SU-DHL-6 (cell line): Measurements from ENCODE around the gene NCKAP5.

Source experiments
- H2AFZ ChIP-seq: fragments of 200-600 bp; sonication (generic); 2 replicates; pipeline ENCODE4 v1.6.1; 2014; ENCODE audit warnings: low read depth, mild to moderate bottlenecking, moderate library complexity, mixed read lengths, antibody characterized with exemption, low read length; ENCODE audit not compliant: severe bottlenecking
- H3F3A ChIP-seq: fragments of 200-600 bp; shearing (Covaris generic); 2 replicates; pipeline ENCODE4 v1.6.0; 2016; ENCODE audit warnings: antibody characterized with exemption, mild to moderate bottlenecking; ENCODE audit not compliant: insufficient read depth
- H3K27ac ChIP-seq: fragments of 200-600 bp; sonication (generic); 2 replicates; pipeline ENCODE4 v1.5.1; 2016; ENCODE audit warnings: low read depth, mild to moderate bottlenecking, low read length, moderate library complexity, mixed read lengths
- H3K27me3 ChIP-seq: fragments of 200-600 bp; sonication (generic), shearing (Covaris generic); 2 replicates; pipeline ENCODE4 v1.6.0; 2014; ENCODE audit warnings: mild to moderate bottlenecking, low read length
- H3K36me3 ChIP-seq: fragments of 200-600 bp; sonication (generic); 2 replicates; pipeline ENCODE4 v1.6.1; 2014; ENCODE audit warnings: mild to moderate bottlenecking, low read length, mixed read lengths
- H3K4me2 ChIP-seq: fragments of 300-600, 200-600 bp; shearing (Covaris generic), sonication (generic); 2 replicates; pipeline ENCODE4 v1.6.0; 2014; ENCODE audit warnings: low read length, low read depth, mild to moderate bottlenecking; ENCODE audit not compliant: poor library complexity, severe bottlenecking
- H3K4me3 ChIP-seq: fragments of 200-600 bp; sonication (generic); 2 replicates; pipeline ENCODE4 v1.5.1; 2014; ENCODE audit warnings: antibody characterized with exemption, low read length, mild to moderate bottlenecking, mixed read lengths; ENCODE audit not compliant: insufficient read depth, poor library complexity, severe bottlenecking
- H3K79me2 ChIP-seq: fragments of 200-600 bp; sonication (generic); 2 replicates; pipeline ENCODE4 v1.6.1; 2014; ENCODE audit warnings: mild to moderate bottlenecking, low read length, moderate library complexity; ENCODE audit not compliant: insufficient read depth
- H3K9ac ChIP-seq: fragments of 200-600 bp; sonication (generic); 2 replicates; pipeline ENCODE4 v1.7.0; 2014; ENCODE audit warnings: mild to moderate bottlenecking, low read length
- H3K9me2 ChIP-seq: fragments of 200-600 bp; sonication (generic); replicated peaks from 2 replicates; pipeline ENCODE4 v1.6.1; 2014; ENCODE audit warnings: low read length; ENCODE audit not compliant: insufficient read depth
- H3K9me3 ChIP-seq: fragments of 200-600 bp; sonication (generic); 2 replicates; pipeline ENCODE4 v1.6.1; 2014; ENCODE audit warnings: low read length, mixed read lengths; ENCODE audit not compliant: insufficient read depth
- H4K20me1 ChIP-seq: fragments of 200-600 bp; sonication (generic); 2 replicates; pipeline ENCODE4 v1.6.1; 2014; ENCODE audit warnings: low read depth, mild to moderate bottlenecking, antibody characterized with exemption, low read length, moderate library complexity, mixed read lengths
- EZH2phosphoT487 ChIP-seq: fragments of 200-600 bp; sonication (generic), shearing (Covaris generic); conservative IDR thresholded peaks from 2 replicates; pipeline ENCODE4 v1.6.1; 2018; ENCODE audit warnings: mild to moderate bottlenecking, antibody characterized with exemption, low read length, moderate library complexity, mixed read lengths
- TF ChIP-seq, protein P1 (sequence below): fragments of 200-600 bp; sonication (generic); IDR thresholded peaks from one replicate; pipeline ENCODE4 v1.5.1; 2017; ENCODE audit warnings: antibody characterized with exemption, mild to moderate bottlenecking, low read length, moderate library complexity; ENCODE audit not compliant: insufficient read depth, poor library complexity, severe bottlenecking

NCKAP5 gene

DNA sequence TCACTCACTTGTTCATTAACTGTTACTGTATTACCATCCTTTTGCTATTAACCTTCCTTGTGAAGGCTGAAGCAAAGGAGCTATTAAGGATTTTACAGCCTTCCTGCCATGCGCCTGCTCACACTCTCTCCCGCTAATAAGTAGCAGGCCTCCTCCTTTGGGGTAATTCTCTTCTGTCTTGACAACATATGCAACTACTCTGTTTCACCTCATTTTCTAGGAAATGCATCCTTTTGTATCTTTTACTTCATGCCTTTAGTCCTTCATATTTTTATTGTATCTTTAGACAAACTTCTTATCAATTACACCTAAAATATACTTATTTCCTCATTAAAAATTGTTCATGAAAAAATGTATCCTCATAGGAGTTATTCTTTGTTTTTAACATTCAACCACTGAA, 463.4 kb downstream of the NCKAP5 start:
- Histone ChIP-seq H3K9ac (no peak overlapping the region), H3K27me3 (no peaks in the 10 kb centered on the region), H4K20me1 (no peaks in the 10 kb centered on the region), H3K9me2 (no peaks in the 10 kb centered on the region), H3F3A (no peaks in the 10 kb centered on the region), H2AFZ (no peak overlapping the region), H3K36me3 (no peaks in the 10 kb centered on the region), H3K79me2 (no peaks in the 10 kb centered on the region), H3K27ac (no peak overlapping the region), H3K9me3 (no peaks in the 10 kb centered on the region), H3K4me3 (no peak overlapping the region), H3K4me2 (no peak overlapping the region)
- TF ChIP-seq, protein P1, sequence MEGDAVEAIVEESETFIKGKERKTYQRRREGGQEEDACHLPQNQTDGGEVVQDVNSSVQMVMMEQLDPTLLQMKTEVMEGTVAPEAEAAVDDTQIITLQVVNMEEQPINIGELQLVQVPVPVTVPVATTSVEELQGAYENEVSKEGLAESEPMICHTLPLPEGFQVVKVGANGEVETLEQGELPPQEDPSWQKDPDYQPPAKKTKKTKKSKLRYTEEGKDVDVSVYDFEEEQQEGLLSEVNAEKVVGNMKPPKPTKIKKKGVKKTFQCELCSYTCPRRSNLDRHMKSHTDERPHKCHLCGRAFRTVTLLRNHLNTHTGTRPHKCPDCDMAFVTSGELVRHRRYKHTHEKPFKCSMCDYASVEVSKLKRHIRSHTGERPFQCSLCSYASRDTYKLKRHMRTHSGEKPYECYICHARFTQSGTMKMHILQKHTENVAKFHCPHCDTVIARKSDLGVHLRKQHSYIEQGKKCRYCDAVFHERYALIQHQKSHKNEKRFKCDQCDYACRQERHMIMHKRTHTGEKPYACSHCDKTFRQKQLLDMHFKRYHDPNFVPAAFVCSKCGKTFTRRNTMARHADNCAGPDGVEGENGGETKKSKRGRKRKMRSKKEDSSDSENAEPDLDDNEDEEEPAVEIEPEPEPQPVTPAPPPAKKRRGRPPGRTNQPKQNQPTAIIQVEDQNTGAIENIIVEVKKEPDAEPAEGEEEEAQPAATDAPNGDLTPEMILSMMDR, result no peak
- TF ChIP-seq EZH2phosphoT487, result no peak

DNA sequence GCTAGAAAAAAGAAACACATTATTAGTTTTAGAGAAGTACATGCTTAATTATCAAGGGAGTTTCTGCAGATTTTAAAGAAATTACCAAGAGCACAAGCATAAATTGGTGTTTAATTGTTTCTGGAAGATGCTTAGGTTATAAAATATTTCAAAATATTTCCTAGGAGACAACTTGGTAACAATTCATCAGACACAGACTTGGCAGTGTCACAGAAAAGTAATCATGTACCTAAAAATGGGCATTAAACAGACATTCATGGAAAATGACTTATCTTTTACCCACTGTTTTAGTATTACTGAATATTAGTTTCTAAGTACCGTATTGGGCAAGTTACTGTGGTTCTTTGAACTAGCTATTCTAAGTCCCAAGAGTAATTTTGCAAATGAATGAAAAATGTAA, 469.5 kb downstream of the NCKAP5 start:
- TF ChIP-seq, protein P1, result no peak
- no peak for TF ChIP-seq EZH2phosphoT487
- Histone ChIP-seq H3K27me3 (no peaks in the 10 kb centered on the region), H3K27ac (no peak overlapping the region), H3K4me2 (no peak overlapping the region), H3K9me2 (no peaks in the 10 kb centered on the region), H3K79me2 (no peaks in the 10 kb centered on the region), H3K4me3 (no peak overlapping the region), H3F3A (no peaks in the 10 kb centered on the region), H2AFZ (no peak overlapping the region), H3K36me3 (no peaks in the 10 kb centered on the region), H3K9me3 (no peaks in the 10 kb centered on the region), H4K20me1 (no peaks in the 10 kb centered on the region), H3K9ac (no peak overlapping the region)

DNA sequence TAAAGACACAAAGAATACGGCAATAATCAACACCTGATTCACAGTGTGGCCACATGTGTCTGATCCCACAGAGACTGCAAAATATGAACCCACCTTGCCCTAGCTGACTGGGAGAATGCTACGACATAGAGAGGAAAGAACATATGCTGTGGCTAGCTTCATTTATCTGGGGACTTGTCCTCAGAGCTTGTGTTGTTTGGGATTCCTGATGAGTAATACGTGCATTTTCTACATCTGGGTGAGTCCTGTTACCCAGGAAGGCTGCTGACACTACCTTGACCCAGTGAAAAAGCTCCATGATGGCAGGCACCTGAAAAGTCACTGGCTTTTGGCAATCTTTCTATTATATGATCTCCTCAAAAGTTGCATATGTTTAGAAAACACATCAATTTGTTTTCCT, 470.6 kb downstream of the NCKAP5 start:
- no peak overlapping the region for H3K4me3 ChIP-seq
- H2AFZ ChIP-seq, result no peak overlapping the region
- H3K4me2 ChIP-seq, result no peak overlapping the region
- TF ChIP-seq, protein P1, result no peak
- no peak for TF ChIP-seq EZH2phosphoT487
- H3K27me3 ChIP-seq, result no peaks in the 10 kb centered on the region
- H3K9me2 ChIP-seq, result no peaks in the 10 kb centered on the region
- no peak overlapping the region for H3K27ac ChIP-seq
- no peaks in the 10 kb centered on the region for H3K9me3 ChIP-seq
- no peaks in the 10 kb centered on the region for H3K36me3 ChIP-seq
- no peaks in the 10 kb centered on the region for H4K20me1 ChIP-seq
- no peak overlapping the region for H3K9ac ChIP-seq
- H3F3A ChIP-seq, result no peaks in the 10 kb centered on the region
- H3K79me2 ChIP-seq, result no peaks in the 10 kb centered on the region
